Endothelial cell of umbilical vein (primary cell): Measurements from ENCODE around the gene DAAM1. TPM values are rescaled to one million over a fixed set of nuclear protein-coding genes. Genes with fewer than 3 reads are reported as not detected.

Experiments
- BruUV-seq: library from RNA; stranded (reverse); fragments of 400-500 nt; replicated peaks from 2 replicates; lab custom pipeline; 2021; lab: Mats Ljungman, UMichigan
- CTCF ChIA-PET: fragments of 300-600, 350-600 bp; sonication (Branson Sonifier 250); formaldehyde crosslinking; loops from one replicate; lab custom pipeline; 2021; ENCODE audit warnings: antibody characterized with exemption, inconsistent platforms; lab: Charles Lee
- POLR2A ChIA-PET: fragments of 300-600, 350-600 bp; sonication (Branson Sonifier 250); formaldehyde crosslinking; loops from one replicate; lab custom pipeline; 2021; ENCODE audit warnings: antibody characterized with exemption, inconsistent platforms; lab: Charles Lee
- DNase-seq: peaks from one replicate; pipeline ENCODE4 v3.0.0-alpha.2; 2011; ENCODE audit warnings: low read depth, low spot score
- FAIRE-seq: peaks from 2 replicates; lab custom pipeline; 2011; peaks lifted over from hg19 to GRCh38; lab: Jason Lieb, UNC
- H2AFZ ChIP-seq: 2 replicates; pipeline ENCODE4 v1.6.0; 2012; ENCODE audit warnings: low read depth, low read length, control low read depth, inconsistent platforms
- H3K27ac ChIP-seq: 2 replicates; pipeline ENCODE4 v1.5.1; 2011; ENCODE audit warnings: low read depth, mild to moderate bottlenecking, control low read depth, low read length, moderate library complexity; ENCODE audit not compliant: insufficient read depth
- H3K27me3 ChIP-seq, 2 experiments: 2 replicates each; pipeline versions ENCODE4 v1.6.0 to v1.6.1; 2011; ENCODE audit warnings: low read length in 2 of 2, mixed read lengths in 1 of 2; ENCODE audit not compliant: control insufficient read depth in 2 of 2, insufficient read depth in 2 of 2
- H3K36me3 ChIP-seq, 2 experiments: 2 replicates in 1 of 2; 3 replicates in 1 of 2; pipeline ENCODE4 v1.5.1; 2011; ENCODE audit warnings: low read length in 2 of 2, mild to moderate bottlenecking in 1 of 2, moderate library complexity in 1 of 2; ENCODE audit not compliant: control insufficient read depth in 2 of 2, insufficient read depth in 2 of 2; ENCODE audit errors: extremely low read depth in 1 of 2
- H3K4me1 ChIP-seq: 3 replicates; pipeline ENCODE4 v1.5.1; 2011; ENCODE audit warnings: mild to moderate bottlenecking, low read length; ENCODE audit not compliant: control insufficient read depth, insufficient read depth; ENCODE audit errors: extremely low read depth
- H3K4me2 ChIP-seq: 2 replicates; pipeline ENCODE4 v1.6.1; 2011; ENCODE audit warnings: low read length, control low read depth, mixed read lengths; ENCODE audit not compliant: insufficient read depth
- H3K4me3 ChIP-seq, 3 experiments: fragments of 200-600 bp in 1 of 3; sonication (generic), shearing (Covaris generic) in 1 of 3; replicated peaks in 1 of 3; 2 replicates each; pipeline ENCODE4 v1.5.1; 2011 to 2016; ENCODE audit warnings: control low read depth in 3 of 3, low read length in 3 of 3, mild to moderate bottlenecking in 2 of 3, inconsistent platforms in 1 of 3, low read depth in 1 of 3, moderate library complexity in 1 of 3; ENCODE audit not compliant: insufficient read depth in 1 of 3
- H3K79me2 ChIP-seq: 2 replicates; pipeline ENCODE4 v1.6.0; 2012; ENCODE audit warnings: low read length, inconsistent platforms; ENCODE audit not compliant: control insufficient read depth, insufficient read depth
- H3K9ac ChIP-seq: replicated peaks from 2 replicates; pipeline ENCODE3; 2011; ENCODE audit warnings: low read length, control low read depth; ENCODE audit not compliant: insufficient read depth; ENCODE audit errors: extremely low read depth
- H3K9me1 ChIP-seq: replicated peaks from 3 replicates; pipeline ENCODE4 v1.6.0; 2011; ENCODE audit warnings: mild to moderate bottlenecking, low read length; ENCODE audit not compliant: control insufficient read depth, insufficient read depth; ENCODE audit errors: extremely low read depth
- H3K9me3 ChIP-seq: replicated peaks from 2 replicates; pipeline ENCODE4 v1.5.1; 2012; ENCODE audit warnings: low read length, inconsistent platforms; ENCODE audit not compliant: control insufficient read depth, insufficient read depth
- H4K20me1 ChIP-seq: replicated peaks from 2 replicates; pipeline ENCODE3; 2011; ENCODE audit warnings: mild to moderate bottlenecking, low read length; ENCODE audit not compliant: control insufficient read depth, insufficient read depth; ENCODE audit errors: extremely low read depth
- CTCF ChIP-seq, 2 donors: IDR thresholded peaks; 1 replicate in 1 of 2; 2 replicates in 1 of 2; pipeline ENCODE4 v1.5.1; 2011; ENCODE audit warnings: low read length in 2 of 2, mild to moderate bottlenecking in 2 of 2, moderate library complexity in 2 of 2, control low read depth in 1 of 2, inconsistent platforms in 1 of 2, low read depth in 1 of 2; ENCODE audit not compliant: insufficient read depth in 1 of 2; ENCODE audit errors: extremely low read depth in 1 of 2
- EZH2 ChIP-seq: IDR thresholded peaks from 2 replicates; pipeline ENCODE4 v1.6.1; 2012; ENCODE audit warnings: borderline replicate concordance, low read depth, mild to moderate bottlenecking, moderate library complexity, low read length, inconsistent platforms; ENCODE audit not compliant: severe bottlenecking
- FOS ChIP-seq: IDR thresholded peaks from 2 replicates; pipeline ENCODE4 v1.6.1; 2011; ENCODE audit warnings: mild to moderate bottlenecking, low read length, moderate library complexity, borderline replicate concordance; ENCODE audit not compliant: insufficient read depth
- GATA2 ChIP-seq: IDR thresholded peaks from 2 replicates; pipeline ENCODE4 v1.7.0; 2011; ENCODE audit warnings: low read depth, mild to moderate bottlenecking, moderate library complexity, mixed read lengths, low read length; ENCODE audit not compliant: insufficient read length, insufficient read depth
- JUN ChIP-seq: IDR thresholded peaks from 2 replicates; pipeline ENCODE4 v1.6.1; 2011; ENCODE audit warnings: borderline replicate concordance, low read depth; ENCODE audit not compliant: insufficient read length, insufficient read depth
- MAX ChIP-seq: IDR thresholded peaks from 2 replicates; pipeline ENCODE4 v1.6.1; 2011; ENCODE audit not compliant: insufficient read depth, insufficient read length
- MYC ChIP-seq: IDR thresholded peaks from one replicate; pipeline ENCODE4 v1.6.1; 2011; ENCODE audit warnings: mild to moderate bottlenecking, low read depth, low read length
- POLR2A ChIP-seq: IDR thresholded peaks from 2 replicates; pipeline ENCODE4 v1.6.1; 2012; ENCODE audit warnings: low read depth, mild to moderate bottlenecking, control low read depth, low read length
- POLR2AphosphoS5 ChIP-seq: IDR thresholded peaks from 2 replicates; pipeline ENCODE4 v1.6.1; 2012; ENCODE audit warnings: low read depth, mild to moderate bottlenecking, control low read depth, low read length, moderate library complexity; ENCODE audit not compliant: insufficient read depth
- dilution Hi-C: fragments of 300-500 bp; cut with MboI; formaldehyde crosslinking; loops from one replicate; pipeline ENCODE4 v1.15.0; 2019; ENCODE audit warnings: low sequenced_read_pairs; ENCODE audit not compliant: extremely low pct_ligation_motif_present
- intact Hi-C: fragments of 100-400 bp; cut with micrococcal nuclease; formaldehyde crosslinking; loops from one replicate; pipeline ENCODE4 v1.10.0; 2022
- polyA plus RNA-seq, 4 experiments: library from polyadenylated mRNA; depleted of rRNA in 3 of 4; stranded (reverse) in 3 of 4; unstranded in 1 of 4; fragments of >200 nt; gene quantifications; 2 replicates each; pipeline versions ENCODE4 v1.2.1 to v1.2.3, GENCODE V29; 2011 to 2012; ENCODE audit warnings: missing spikeins in 1 of 4
- total RNA-seq: library from RNA; stranded (reverse); gene quantifications from 2 replicates; pipeline ENCODE4 v1.2.3, GENCODE V29; 2021

The DAAM1 gene
- total and polyA plus RNA-seq, 2 donors (not counting 3 experiments of a cell fraction or from before 2014, with no cell fraction given): 10.2 to 25.3 TPM

GRCh38 chr14:59187118-59187517, 1.3 kb upstream of the DAAM1 start:
- no peak overlapping the region for H2AFZ ChIP-seq
- BruUV-seq: no TSS peak
- peaks cover 24% of the 10 kb centered on the region for H3K79me2 ChIP-seq
- FAIRE-seq (no peak), DNase-seq (no peak)
- no peak overlapping the region for H3K4me3 ChIP-seq
- H3K27ac ChIP-seq: no peak overlapping the region
- no peaks in the 10 kb centered on the region for H3K36me3 ChIP-seq
- POLR2A ChIA-PET: interaction anchor here (0.9 to 1.6 kb wide), 2 partner anchors 263 to 297 kb away, joined by 3 to 7 read pairs; partner anchors contain the start of genes JKAMP and L3HYPDH
- CTCF ChIA-PET: interaction anchor here (1.0 to 3.2 kb wide), 2 partner anchors 242 to 257 kb away, joined by 4 to 15 read pairs; no protein-coding TSS in a partner anchor
- intact Hi-C loops (no loop called here), dilution Hi-C loops (no loop called here)
- no peaks in the 10 kb centered on the region for H3K9me1 ChIP-seq
- no peaks in the 10 kb centered on the region for H4K20me1 ChIP-seq
- H3K9me3 ChIP-seq: no peaks in the 10 kb centered on the region
- peaks cover 13% of the 10 kb centered on the region for H3K4me1 ChIP-seq
- TF ChIP-seq EZH2 (peak; percentile 51), GATA2 (no peak)
- no peak overlapping the region for H3K9ac ChIP-seq
- H3K4me2 ChIP-seq: no peak overlapping the region
- peaks cover 14 to 27% of the 10 kb centered on the region in 2 experiments for H3K27me3 ChIP-seq

DNA sequence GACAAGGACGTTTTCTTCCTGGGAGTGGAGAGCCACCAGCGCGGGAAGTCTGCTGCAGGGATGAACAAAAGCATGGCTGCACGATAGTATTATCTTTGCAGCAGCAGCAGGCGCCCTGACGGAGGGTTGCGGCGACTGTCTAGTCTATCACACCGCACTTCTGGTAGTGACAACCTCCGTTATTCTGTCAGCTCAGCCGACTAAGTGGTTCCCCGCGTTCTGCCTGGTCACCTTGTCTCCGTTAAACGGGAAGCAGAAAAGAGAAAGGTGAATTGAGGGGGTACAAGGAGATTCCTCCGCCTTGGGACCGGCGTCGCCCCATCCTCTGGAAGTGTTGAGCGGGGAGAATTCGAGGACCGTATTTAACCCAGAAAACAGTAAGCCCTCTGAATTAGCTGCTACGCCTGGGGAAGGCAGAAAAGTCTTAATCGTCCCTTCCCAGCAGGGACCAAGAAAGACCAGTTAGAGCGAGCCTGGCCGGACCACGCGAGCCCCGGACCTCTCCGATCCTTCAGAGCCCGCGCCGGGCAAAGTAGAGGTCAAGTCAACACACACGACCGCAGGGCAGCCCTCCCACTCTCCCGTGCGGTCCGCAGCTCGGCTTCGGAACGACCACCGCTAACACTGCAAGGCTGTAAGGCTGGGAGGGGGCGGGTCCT, 536 bp upstream of the DAAM1 start:
- peaks cover 13% of the 10 kb centered on the region for H3K4me1 ChIP-seq
- DNase-seq (no peak), FAIRE-seq (no peak)
- POLR2A ChIA-PET: interaction anchor here (0.9 to 1.6 kb wide), 3 partner anchors 88 to 296 kb away, joined by 3 to 7 read pairs (median 4); partner anchors contain the start of genes JKAMP and L3HYPDH
- H3K9me1 ChIP-seq: no peaks in the 10 kb centered on the region
- peaks cover 14 to 27% of the 10 kb centered on the region in 2 experiments for H3K27me3 ChIP-seq
- H3K9ac ChIP-seq: peak overlapping the region; percentile 88
- peak overlapping the region; percentile 54 to 88 (median 81) for H3K4me3 ChIP-seq
- CTCF ChIA-PET: interaction anchor here (0.7 to 3.8 kb wide), 10 partner anchors 11 to 256 kb away, joined by 3 to 25 read pairs (median 5); no protein-coding TSS in a partner anchor
- H3K79me2 ChIP-seq: peaks cover 31% of the 10 kb centered on the region
- H3K4me2 ChIP-seq: peak overlapping the region; percentile 91
- intact Hi-C loops (loop anchor here (1.0 to 2.0 kb wide), 8 partner anchors 61 to 295 kb away; no protein-coding TSS in a partner anchor), dilution Hi-C loops (no loop called here)
- H3K27ac ChIP-seq: peak overlapping the region; percentile 16
- H4K20me1 ChIP-seq: no peaks in the 10 kb centered on the region
- TSS peak; percentile 91 for BruUV-seq
- H3K36me3 ChIP-seq: no peaks in the 10 kb centered on the region
- H3K9me3 ChIP-seq: no peaks in the 10 kb centered on the region
- peak; percentile 43 for TF ChIP-seq EZH2
- TF ChIP-seq CTCF (IDR thresholded peaks at IDR 0.05; ENCODE audit: extremely low read depth in 1 of 2, insufficient read depth in 1 of 2, low read depth in 1 of 2, low read length in 2 of 2): no peak
- TF ChIP-seq FOS: no peak
- TF ChIP-seq JUN: no peak
- no peak for TF ChIP-seq MYC
- TF ChIP-seq GATA2: no peak
- TF ChIP-seq POLR2A: peak; percentile 73
- no peak for TF ChIP-seq MAX
- no peak for TF ChIP-seq POLR2AphosphoS5
- peak overlapping the region; percentile 85 for H2AFZ ChIP-seq
